OCI-LY7 (cell line): ENCODE results near the gene MRPL36.

ENCODE experiments used
- CTCF ChIP-seq: fragments of 200-600 bp; sonication (generic); conservative IDR thresholded peaks from 2 replicates; pipeline ENCODE4 v1.5.1; 2014; ENCODE audit warnings: mild to moderate bottlenecking, antibody characterized with exemption, low read length, moderate library complexity, mixed read lengths
- EZH2phosphoT487 ChIP-seq: fragments of 200-600 bp; sonication (generic); IDR thresholded peaks from 2 replicates; pipeline ENCODE4 v1.6.1; 2018; ENCODE audit warnings: low read depth, borderline replicate concordance, mild to moderate bottlenecking, mixed run types, antibody characterized with exemption, low read length, moderate library complexity, mixed read lengths

- TF ChIP-seq CTCF (no peak), EZH2phosphoT487 (no peak)
Measured at GRCh38 chr5:1827025-1827885, 27.6 kb upstream of the MRPL36 start.
